IPS-NIHi7 (cell line): ENCODE results near the gene TMEM178B.

Experiments used
- DNase-seq: peaks from one replicate; pipeline ENCODE4 v3.0.0; 2012; ENCODE audit warnings: mixed read lengths; ENCODE audit errors: extremely low spot score

Gene TMEM178B

DNA sequence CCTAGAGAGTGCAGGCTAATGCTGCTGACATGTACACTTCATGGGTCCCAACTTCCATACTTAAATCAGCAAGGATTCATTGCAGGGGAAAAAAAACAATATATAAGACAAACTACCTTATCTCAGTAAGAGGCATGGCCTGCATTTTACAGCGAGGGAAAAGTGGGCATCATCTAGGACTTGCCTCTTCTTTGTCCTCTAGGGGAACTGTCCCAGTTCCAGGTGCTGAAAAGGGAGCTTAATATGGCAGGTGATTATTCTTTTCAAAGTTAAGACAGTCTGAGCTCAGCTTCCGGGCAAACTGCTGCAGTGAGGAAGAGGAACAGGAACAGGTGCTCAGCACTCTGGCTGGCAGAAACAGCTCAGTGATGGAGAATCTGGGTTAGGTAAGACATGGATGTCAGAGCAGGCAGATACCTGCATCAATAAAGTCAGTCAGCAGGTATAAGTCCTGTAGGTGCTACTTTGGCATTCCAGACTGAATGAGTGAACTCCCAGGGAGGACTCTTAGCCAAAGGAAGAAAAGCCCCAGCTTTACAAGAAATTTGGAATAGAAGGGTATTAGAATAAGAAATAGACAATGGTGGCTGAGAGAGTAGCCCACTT is 147.2 kb downstream of the TMEM178B start:
- DNase-seq, result peak; percentile 56

DNA sequence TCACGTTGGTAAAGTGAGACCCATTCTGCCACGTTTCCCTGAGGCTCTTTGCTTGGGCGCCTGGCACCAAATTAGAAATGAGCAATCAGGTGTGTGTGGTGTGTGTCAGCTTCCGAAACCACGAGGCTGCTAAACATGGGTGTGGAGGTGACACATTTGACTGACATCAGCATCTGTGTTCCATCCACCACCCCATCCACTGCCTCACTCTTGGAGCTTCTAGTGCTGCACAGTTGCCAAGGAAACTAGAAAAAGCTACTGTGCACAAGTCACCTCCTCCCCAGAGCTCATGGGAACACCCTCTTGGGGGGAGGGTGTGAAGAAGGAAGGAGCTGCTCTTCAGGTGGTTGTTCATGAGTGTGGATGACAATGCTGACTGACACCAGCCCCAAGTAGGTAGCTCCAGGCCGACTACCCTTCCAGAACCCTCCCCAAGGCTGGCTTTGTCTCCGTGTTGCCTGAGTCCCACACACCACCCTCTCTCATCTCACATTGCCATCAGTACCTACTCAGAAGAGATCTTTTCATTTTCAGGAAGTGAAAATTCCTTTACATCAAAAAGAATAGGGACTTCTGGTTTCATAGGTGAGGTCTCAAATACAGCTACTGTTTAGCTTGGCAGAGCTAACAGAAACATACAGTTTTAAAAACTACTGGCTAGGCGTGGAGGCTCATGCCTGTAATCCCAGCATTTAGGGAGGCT is 152.2 kb downstream of the TMEM178B start:
- DNase-seq, result no peak

DNA sequence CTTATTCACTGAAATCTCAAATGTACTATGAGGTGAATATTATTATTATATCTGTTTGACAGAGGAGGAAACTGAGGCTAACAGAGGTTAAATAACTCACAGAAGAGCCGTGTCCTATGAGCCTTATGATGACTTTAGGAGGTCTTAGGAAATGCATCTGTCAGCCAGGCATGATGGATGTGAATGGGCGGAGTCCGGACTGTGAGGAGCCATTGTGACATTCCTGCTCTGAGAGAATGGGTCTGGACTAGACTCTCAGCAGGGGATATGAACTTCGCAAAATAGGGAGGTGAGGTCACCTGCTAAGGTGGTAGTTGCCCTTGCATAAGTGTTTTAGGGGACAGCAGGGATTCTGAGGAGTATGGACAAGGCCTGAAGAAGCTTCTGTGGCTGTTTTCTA is 153.6 kb downstream of the TMEM178B start:
- DNase-seq, result no peak

DNA sequence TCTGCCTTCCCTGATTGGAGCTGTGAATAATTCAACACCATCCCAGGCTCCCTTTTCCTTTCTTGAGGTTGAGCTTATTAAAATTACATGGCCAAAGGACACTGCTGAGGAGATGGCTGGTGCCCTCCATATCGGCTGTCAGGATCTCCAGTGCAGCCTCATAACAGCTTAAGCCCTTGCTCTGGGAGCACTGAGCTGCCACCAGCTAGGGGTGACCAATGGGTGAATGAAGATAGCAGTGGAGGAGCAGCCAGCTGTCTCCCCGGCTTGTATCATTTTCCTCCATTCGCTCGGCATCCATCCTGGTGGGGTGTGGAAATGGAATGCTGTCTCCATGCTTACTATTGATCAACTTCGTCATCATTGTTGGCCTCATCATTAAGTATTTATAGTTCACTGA is 154.6 kb downstream of the TMEM178B start:
- no peak for DNase-seq

DNA sequence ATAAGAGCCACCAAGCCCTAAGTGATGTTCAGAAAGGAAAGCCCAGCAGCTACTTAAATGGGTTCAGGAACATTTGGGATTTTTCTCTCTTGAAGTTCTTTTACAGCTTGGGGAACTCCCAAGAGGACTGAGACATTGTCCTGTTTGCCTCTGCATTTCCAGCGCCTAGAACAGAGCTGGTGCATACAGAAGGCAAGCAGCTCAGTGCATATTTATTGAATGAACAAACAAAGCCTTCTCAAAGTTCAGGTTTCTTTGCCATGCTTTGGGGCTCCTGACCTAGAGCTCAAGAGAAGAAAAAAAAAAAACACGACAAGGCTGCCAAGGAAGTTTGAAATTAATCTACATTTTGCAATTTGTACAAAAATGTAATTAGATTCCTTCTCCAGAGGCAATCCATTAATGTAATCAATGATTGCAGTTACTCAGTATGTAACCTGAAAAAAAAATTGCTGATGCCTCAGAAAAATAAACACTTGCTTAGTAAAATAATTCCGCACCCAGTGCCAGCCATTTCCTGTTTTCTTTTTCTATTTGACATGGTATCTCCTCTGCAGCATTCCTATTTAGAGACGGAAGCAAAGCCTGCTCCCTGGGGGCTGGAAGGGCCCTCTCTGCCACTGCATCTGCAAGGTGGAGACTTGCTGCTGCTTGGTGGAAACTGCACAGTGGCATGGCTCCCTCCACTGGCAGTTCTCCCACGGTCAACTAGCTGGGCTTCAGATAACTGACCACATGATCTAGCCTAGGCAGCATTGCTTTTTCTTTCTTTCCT is 157.3 kb downstream of the TMEM178B start:
- peak; percentile 68 for DNase-seq

DNA sequence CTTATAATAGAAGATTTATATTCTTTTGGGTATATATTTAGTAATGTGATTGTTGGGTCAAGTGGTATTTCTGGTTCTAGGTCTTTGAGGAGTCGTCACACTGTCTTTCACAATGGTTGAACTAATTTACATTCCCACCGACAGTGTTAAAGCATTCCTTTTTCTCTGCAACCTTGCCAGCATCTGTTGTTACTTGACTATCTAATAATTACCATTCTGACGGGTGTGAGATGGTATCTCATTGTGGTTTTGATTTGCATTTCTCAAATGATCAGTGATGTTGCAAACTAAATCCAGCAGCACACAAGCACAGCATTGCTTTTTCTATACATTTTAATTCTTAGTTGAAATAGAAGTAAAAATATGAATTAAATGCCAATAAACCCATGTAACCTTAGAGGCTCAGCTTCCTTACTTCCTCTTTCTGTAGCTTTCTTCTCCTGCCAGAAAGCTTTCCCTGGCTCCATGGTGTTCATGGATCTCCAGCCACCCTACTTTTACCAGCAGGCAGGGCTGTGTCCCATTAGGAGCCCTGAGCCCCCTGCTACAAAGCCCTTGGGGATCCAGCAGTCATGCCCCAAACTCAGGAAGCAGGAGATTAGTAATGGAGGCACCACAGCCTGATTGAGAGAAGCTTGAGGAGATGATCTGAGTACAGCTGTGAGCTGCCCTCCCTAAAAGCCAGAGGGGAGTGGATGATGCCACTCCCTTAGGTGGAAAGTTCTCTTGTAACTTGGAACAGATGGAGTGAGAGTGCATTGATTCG is 158.6 kb downstream of the TMEM178B start:
- DNase-seq, result no peak

DNA sequence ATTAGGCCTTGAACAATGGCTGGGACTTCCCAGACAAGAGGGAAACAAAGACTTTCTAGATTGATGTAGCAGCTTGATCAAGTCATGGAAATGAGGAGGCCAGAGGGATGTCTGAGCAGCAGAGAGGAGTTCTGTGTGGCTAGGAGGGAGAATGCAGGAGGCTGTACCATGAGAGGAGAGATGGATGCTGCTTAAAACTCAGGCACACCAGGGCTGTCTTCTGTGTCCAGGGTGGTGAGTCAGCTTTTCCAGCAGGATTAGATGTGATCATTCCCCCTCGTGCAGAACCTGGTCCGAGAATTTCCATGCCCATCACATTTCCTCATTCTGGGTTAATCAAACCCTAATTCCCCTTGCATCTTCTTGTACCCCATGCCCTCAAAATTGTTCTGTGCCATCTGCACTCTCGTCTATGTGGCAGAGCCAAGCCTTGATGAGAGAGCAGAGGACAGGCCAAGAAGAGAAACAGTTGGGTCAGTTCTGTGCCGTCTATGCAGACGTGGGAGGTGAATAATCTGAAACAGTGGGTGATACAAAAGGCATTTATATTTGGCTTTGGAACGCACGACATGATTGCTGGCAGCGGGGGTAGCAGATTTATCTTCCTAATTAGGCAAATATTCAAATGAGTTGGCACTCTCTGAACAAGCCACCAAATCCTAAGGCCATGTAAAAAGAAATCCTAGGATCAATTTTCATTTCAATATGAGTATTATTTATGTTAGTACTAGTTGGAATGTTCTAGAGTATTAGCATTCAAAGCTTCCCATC is 160.7 kb downstream of the TMEM178B start:
- DNase-seq, result no peak

DNA sequence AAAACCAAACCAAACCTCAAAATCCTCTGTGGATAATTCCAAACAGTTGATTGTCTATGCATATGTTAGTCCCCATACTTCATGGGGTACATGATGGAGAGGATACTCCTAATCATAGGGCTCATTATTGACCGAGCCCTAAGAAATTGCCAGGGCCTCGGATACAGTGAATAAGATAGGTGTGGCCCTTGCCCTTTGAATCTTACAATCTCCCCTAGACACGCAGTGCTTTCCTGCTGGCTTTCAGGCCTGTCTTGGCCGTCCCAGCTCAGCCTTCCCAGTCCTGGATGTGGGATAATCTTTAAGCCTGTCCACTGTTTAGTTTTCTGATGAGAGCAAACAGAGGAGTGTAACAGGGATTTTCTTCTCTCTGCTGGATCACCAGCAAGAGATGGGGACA is 161.8 kb downstream of the TMEM178B start:
- DNase-seq, result no peak

DNA sequence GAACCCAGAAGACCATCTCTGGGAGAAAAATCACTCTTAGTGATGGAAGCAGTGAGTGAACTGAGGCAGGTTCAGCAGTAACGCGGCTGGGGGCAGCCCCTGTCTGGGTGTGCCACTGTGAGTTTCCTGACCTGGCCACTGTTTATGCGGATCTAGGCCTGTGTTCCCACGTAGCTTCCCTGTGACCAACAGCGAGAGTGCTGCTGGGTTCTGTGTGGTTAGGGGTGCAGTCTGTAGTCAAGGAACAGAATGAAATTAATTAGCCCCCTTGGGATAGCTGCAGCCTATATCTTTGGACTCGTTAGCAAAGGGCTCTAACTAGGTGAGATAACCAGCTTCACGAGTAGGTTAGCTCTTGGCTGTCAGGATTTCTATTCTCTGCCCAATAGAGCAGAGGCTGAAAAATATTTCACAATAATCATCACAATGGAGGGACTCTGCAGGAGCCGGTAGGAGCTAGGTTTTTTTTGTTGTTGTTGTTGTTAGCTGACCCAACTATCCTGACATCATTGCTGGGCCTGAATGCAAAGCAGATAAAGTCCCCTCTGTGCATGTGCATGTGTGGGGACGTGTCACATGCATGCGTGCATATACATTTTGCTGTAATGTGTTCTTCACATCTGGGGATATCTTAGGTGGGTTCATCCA is 164.9 kb downstream of the TMEM178B start:
- DNase-seq, result no peak

DNA sequence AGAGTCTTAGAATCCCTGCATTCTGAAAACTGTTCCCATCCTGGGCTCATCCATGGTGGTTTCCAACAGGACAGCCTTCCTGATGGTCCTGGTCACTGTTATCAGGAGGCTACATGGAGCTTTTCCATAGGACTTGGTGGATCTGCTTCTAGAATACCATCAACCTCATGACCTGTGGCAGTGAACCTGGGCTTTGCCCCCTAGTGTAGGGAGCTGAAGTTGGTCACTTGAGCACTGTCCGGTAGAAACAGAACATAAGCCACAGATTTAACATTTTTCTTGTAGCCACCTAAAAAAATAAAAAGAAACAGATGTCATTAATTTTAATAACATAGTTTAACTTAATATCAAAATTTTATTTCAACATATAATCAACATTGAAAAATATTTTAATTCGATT is 165.8 kb downstream of the TMEM178B start:
- DNase-seq, result no peak

DNA sequence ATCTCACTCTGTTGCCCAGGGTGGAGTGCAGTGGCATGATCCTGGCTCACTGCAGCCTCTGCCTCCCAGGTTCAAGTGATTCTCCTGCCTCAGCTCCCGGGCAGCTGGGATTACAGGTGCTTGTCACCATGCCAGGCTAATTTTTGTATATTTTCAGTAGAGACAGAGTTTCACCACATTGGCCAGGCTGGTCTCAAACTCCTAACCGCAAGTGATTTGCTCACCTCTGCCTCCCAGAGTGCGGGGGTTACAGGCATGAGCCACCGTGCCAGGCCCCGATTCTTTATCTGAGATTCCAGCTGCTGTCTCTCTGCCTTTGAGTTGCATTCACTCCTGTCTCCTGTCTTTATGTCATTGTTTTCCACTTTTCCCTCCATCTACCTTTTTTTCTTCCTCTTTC is 168.7 kb downstream of the TMEM178B start:
- no peak for DNase-seq

DNA sequence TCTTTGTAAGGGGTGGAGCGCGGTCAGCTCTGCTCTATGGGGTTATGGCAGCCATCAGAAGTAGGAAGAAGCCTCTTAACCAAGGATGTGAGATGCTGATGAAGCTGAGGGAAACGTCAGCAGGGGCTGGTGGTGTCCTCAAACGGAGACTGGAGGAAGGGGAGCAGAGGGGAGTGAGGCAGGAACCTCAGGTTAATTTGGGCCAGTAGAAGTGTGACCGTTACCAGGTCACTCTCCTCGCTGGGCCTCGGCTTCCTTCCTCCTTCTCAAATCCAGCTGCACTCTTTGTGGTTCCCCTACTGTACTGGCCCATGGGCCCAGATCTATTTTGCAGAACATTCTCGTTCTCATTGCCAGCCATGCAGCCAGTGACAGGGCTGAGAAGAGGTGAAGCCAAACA is 169.5 kb downstream of the TMEM178B start:
- DNase-seq, result no peak

DNA sequence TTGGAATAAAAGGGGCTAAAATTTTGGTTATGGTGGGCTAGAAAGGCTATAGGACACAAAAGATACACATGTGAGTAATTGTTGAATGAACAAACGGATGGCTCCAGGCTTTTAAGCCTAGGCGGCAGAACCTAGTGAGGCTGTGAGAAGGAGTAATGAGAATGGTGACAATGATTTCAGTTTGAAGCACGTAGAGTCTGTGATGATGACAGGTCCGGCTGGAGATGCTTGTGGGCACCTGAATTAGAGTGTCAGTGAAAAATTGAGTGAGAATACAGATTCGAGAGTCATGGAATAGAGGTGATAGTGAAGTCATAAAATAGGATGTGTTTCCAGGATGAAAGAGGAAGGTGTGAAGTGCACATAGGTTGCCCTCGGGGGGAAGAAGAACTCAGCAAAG is 170.6 kb downstream of the TMEM178B start:
- no peak for DNase-seq

DNA sequence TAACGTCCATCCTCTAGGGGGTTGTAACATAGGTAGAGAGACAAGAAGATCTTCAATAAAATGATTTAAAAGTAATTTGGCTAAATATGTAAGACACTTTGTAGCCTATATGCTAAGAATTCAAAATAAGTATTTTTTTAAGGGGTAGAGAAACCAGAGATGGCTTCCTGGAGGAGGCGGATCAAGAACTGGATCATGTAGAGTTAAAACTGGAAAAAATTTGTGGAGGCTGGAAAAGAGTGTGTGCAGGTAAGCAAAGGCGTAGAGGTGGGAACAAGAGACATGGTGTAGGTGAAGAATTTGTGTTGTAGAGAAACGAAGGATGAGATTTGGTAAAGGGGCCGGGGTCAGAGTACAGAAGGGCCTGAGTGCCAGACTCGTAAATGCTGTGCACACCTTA is 172.6 kb downstream of the TMEM178B start:
- DNase-seq, result no peak

DNA sequence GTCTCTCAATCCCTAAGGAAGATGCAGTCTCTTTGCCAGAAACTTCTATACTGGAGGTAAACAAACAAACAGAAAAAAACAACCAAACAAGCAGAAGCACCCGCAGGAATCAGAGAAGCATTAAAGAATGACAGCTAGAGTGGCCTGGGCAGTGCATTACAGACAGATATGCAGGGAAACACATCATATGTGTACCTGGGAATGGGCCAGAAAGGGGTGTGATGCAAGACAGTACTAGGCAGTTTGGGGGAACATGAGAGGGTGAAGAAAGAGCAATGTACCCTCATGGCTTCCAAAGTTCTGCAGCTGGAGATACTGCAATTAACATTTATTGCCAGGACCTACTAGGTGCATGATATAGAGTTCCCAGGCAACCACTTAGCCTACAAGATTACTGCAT is 177.3 kb downstream of the TMEM178B start:
- DNase-seq, result no peak

DNA sequence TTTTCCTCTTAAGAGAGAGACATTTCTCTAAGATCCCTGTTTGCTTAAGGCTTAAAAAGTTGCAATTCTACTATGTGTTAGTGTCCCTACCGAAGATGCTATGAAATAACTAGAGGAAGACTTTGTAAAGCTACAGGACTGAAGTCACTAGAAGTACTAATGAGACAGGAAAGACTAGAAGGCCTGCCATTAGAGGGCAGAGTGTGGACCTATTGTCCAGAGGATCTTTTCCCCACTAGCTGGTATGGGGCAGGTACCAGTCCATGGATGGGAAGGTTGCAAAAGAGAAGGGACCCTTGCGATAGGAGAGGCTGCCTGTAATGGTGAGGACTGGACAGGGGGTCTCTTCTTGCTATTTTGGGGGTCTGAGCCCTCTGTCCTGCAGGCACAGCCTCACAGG is 178.1 kb downstream of the TMEM178B start:
- no peak for DNase-seq

DNA sequence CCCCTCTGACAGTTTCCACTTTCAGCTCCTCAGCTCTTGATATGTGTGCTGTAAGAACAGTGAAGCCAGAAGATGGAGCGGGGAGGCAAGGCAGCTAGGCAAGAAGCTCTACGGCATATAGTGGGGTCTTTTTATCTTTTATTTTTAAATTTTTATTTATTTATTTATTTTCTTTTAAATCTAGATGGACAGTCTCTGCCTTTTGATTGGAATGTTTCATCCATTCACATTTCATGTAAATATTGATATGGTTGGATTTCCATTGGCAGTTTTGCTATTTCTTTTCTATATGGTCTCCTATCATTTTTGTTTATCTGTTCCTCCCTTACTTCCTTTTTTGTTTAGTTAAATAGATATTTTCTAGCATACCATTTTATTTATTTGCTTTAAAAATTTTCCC is 183.7 kb downstream of the TMEM178B start:
- DNase-seq, result no peak

DNA sequence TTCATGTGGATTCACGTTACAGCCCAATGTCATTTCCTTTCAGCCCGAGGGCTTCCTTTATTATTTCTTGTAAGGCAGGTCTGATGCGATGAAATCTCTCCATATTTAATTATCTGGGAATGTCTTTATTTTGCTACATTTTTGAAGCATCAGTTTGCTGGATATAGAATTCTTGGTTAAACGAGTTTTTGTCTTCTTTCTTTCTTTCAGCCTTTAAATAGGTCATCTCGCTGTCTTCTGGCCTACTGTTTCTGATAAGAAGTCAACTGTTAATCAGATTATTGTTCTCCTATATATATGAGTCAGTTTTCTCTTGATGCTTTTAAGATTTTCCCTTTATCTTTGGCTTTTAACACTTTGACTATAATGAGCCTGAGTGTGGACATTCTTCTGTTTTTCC is 184.7 kb downstream of the TMEM178B start:
- no peak for DNase-seq

DNA sequence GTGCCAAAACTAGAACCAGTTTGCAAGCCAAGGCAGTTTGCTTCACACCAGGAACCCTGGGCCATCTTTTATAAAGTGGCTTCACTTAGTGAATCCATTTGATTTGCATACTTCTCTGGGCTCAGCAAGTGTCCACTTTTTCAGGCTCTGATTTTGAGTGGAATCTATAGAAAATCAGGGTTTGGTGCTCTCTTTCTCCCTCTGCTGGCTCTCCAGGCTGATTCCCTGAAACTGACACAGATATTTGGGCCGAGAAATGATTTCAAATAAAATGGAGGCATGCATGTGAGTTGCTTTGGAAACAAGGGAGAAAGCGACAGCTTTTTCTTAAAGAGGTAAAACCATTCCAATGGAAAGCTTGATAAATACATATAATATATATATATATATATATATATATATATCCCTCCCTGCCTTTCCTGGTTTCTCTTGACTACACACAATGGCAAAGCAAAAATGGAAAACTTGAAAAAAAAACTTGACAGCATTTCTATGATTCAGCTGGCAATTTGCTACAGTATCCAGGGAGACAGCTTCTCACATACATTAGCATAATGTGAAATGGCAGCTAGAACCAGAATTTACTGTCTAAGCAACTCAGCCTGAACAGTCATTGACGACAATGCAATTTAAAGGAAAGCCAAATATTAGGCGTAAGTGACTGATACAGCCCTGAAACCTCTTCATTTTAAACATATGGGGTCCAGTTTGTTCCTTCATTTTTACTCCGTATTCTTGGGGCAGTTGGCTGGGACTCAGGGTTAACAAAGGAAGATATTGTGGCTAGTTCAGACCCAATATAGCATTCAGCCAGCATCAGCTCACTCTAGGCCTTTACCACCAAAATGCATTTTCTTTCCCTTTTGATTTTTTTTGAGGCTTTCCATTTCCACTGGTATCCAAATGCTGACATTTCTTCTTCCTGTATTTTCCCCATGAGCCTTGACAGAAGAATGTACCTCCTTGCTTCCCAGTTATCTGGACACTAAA is 188.5 kb downstream of the TMEM178B start:
- DNase-seq, result peak; percentile 41

DNA sequence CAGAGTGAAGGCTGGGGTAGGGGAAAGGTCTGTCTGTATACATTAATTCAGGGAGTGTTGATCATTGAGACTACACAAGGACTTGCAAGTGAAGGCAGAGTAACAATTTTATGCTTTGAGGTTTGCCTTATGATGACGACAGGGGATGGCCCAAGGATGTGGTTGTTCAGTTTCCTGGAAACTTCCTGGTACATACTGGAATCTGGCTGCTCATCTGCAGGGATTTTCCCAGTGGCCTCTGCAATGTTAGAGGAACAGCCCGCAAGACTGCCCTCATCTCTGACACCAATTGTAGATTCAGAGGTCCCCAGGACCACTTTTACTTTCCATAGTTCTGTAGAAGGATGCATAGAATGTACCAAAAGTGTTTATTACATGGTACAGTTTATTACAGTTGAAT is 189.6 kb downstream of the TMEM178B start:
- DNase-seq, result no peak
